ENCODE measurements around the gene LHX8.

LHX8 gene

DNA sequence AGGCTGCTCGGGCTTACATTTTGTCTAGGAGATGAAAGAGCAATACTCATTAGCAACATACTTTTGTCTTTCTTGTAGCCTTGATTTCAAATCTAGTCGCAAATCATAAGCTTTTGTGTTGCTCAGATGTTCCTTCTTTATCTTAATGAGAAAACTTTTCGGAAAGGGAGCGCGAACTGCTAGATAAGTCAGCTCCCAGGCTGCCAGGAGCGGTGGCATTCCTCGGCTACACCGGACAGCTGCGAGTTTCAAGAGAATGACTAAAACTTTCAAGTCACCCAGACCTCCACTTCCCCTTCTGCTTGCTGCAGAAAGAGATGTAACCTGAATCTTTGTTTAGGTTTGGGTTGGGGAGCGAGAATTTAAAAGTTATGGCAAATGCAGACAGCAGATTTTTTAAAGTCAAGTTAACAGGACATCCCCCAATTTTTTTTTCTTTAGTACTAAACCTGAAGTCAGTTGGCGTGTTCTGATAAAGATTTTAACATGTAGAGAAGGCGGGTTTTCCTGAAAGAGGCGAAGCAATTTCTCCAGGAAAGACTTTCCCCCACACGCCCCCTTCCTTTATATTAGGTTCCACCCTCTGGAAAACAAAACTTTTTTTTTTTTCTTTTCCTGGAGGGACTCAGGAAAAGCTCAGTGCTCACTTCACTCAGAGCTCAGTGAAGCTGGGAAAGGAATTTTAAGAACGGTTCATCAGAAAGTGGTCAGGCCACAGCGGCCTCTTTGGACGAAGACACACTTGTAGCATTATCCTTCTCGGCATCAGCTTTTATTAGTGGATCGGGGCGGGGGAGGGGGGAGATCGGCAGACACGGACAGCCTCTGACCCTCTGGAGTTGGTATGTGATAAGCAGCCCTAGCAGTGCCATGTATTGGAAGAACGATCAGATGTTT, at the start of gene LHX8:
Gene LHX8, plus strand, starts transcription at position 639 of the 897 bp plus-strand sequence. CDS start 2,227 bp downstream, outside the sequence.
- Histone ChIP-seq H3K4me3 (ENCODE audit: low read depth in 1 of 2, low read length in 2 of 2) (no peak within 1 kb of the TSS), H3K36me3 (ENCODE audit: insufficient read depth, low read length) (no peaks in the 10 kb centered on the region), H3K4me1 (ENCODE audit: insufficient read depth, low read length) (no peaks in the 10 kb centered on the region), H2AFZ (ENCODE audit: low read depth, low read length) (no peak within 1 kb of the TSS), H3K9ac (ENCODE audit: low read depth, low read length) (no peak within 1 kb of the TSS), H4K20me1 (ENCODE audit: insufficient read depth, low read length) (no peaks in the 10 kb centered on the region), H3K9me3 (ENCODE audit: insufficient read depth, low read length, severe bottlenecking) (peaks cover 3% of the 10 kb centered on the region), H3K79me2 (ENCODE audit: insufficient read depth, low read length) (no peaks in the 10 kb centered on the region), H3K4me2 (ENCODE audit: insufficient read depth, low read length) (no peak within 1 kb of the TSS), H3K27me3 (ENCODE audit: insufficient read depth, low read length, poor library complexity) (no peaks in the 10 kb centered on the region), H3K27ac (ENCODE audit: low read length) (no peak within 1 kb of the TSS)
- no peak for TF ChIP-seq EZH2 (IDR thresholded peaks at IDR 0.05; ENCODE audit: borderline replicate concordance, low read depth, low read length, severe bottlenecking)
- TF ChIP-seq, protein P1, sequence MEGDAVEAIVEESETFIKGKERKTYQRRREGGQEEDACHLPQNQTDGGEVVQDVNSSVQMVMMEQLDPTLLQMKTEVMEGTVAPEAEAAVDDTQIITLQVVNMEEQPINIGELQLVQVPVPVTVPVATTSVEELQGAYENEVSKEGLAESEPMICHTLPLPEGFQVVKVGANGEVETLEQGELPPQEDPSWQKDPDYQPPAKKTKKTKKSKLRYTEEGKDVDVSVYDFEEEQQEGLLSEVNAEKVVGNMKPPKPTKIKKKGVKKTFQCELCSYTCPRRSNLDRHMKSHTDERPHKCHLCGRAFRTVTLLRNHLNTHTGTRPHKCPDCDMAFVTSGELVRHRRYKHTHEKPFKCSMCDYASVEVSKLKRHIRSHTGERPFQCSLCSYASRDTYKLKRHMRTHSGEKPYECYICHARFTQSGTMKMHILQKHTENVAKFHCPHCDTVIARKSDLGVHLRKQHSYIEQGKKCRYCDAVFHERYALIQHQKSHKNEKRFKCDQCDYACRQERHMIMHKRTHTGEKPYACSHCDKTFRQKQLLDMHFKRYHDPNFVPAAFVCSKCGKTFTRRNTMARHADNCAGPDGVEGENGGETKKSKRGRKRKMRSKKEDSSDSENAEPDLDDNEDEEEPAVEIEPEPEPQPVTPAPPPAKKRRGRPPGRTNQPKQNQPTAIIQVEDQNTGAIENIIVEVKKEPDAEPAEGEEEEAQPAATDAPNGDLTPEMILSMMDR (IDR thresholded peaks at IDR 0.05; ENCODE audit: borderline replicate concordance, extremely low read depth, low read length, poor library complexity, severe bottlenecking), result no peak
- no peak for DNase-seq
- no peak for ATAC-seq (ENCODE audit: insufficient read depth, low read depth)

DNA sequence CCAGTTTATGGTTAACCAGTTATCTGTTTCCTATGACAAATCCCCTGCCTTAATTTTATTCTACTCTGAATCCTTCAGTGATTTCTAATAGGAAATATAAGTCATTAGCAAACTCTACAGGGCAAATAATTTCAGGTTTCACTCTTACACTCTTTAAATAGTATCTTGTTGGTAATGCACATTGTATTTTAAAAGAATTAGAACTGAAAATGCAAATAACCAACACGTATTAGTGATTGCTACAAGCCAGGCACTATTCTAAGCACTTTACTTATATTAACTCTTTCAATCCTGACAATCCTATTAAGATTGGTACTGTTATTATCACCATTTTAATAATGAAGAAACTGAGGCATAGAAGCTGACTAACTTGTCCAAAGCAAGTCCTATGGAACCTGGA, 48.3 kb upstream of the LHX8 start:
- H3K4me3 ChIP-seq (ENCODE audit: low read depth in 1 of 2, low read length in 2 of 2), result no peak overlapping the region
- DNase-seq, result no peak
- no peaks in the 10 kb centered on the region for H3K4me1 ChIP-seq (ENCODE audit: insufficient read depth, low read length)
- no peak overlapping the region for H3K4me2 ChIP-seq (ENCODE audit: insufficient read depth, low read length)
- H3K79me2 ChIP-seq (ENCODE audit: insufficient read depth, low read length), result no peaks in the 10 kb centered on the region
- H4K20me1 ChIP-seq (ENCODE audit: insufficient read depth, low read length), result no peaks in the 10 kb centered on the region
- no peak overlapping the region for H2AFZ ChIP-seq (ENCODE audit: low read depth, low read length)
- H3K9me3 ChIP-seq (ENCODE audit: insufficient read depth, low read length, severe bottlenecking), result no peaks in the 10 kb centered on the region
- no peak overlapping the region for H3K27ac ChIP-seq (ENCODE audit: low read length)
- no peak for TF ChIP-seq EZH2 (IDR thresholded peaks at IDR 0.05; ENCODE audit: borderline replicate concordance, low read depth, low read length, severe bottlenecking)
- TF ChIP-seq, protein P1 (IDR thresholded peaks at IDR 0.05; ENCODE audit: borderline replicate concordance, extremely low read depth, low read length, poor library complexity, severe bottlenecking), result no peak
- H3K9ac ChIP-seq (ENCODE audit: low read depth, low read length), result no peak overlapping the region
- no peaks in the 10 kb centered on the region for H3K36me3 ChIP-seq (ENCODE audit: insufficient read depth, low read length)
- no peak for ATAC-seq (ENCODE audit: insufficient read depth, low read depth)
- no peaks in the 10 kb centered on the region for H3K27me3 ChIP-seq (ENCODE audit: insufficient read depth, low read length, poor library complexity)

DNA sequence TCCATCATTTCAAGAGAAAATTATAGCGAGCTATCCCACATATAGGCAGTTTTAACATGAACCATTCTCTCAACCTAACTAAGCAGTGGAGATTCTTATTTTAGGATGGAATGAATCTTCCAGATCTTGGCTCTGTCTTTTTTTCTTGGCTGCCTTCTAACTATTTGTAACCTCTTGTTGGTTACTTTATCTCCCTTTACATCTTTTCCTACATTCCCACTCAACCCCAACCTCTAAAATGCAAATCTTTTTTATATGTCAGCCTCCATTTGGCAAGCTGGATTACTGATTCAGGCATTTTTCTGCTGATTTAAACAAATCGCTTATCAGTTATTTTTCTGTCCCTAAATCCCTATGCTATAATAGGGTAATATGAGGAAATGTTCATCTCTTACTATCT, 46.9 kb upstream of the LHX8 start:
- Histone ChIP-seq H3K4me1 (ENCODE audit: insufficient read depth, low read length) (no peaks in the 10 kb centered on the region), H3K79me2 (ENCODE audit: insufficient read depth, low read length) (no peaks in the 10 kb centered on the region), H3K9ac (ENCODE audit: low read depth, low read length) (no peak overlapping the region), H3K9me3 (ENCODE audit: insufficient read depth, low read length, severe bottlenecking) (no peaks in the 10 kb centered on the region), H3K4me2 (ENCODE audit: insufficient read depth, low read length) (no peak overlapping the region), H4K20me1 (ENCODE audit: insufficient read depth, low read length) (no peaks in the 10 kb centered on the region), H3K4me3 (ENCODE audit: low read depth in 1 of 2, low read length in 2 of 2) (no peak overlapping the region), H3K27me3 (ENCODE audit: insufficient read depth, low read length, poor library complexity) (no peaks in the 10 kb centered on the region), H3K27ac (ENCODE audit: low read length) (no peak overlapping the region), H2AFZ (ENCODE audit: low read depth, low read length) (no peak overlapping the region), H3K36me3 (ENCODE audit: insufficient read depth, low read length) (no peaks in the 10 kb centered on the region)
- ATAC-seq (ENCODE audit: insufficient read depth, low read depth) (no peak), DNase-seq (no peak)
- TF ChIP-seq EZH2 (IDR thresholded peaks at IDR 0.05; ENCODE audit: borderline replicate concordance, low read depth, low read length, severe bottlenecking), result no peak
- TF ChIP-seq, protein P1 (IDR thresholded peaks at IDR 0.05; ENCODE audit: borderline replicate concordance, extremely low read depth, low read length, poor library complexity, severe bottlenecking), result no peak

Data from DND-41 (cell line).